Measurements from ENCODE around the gene TUB.

The TUB gene

GRCh38 chr11:8085011-8085645, 4.1 kb downstream of the TUB start (continued):
- TF ChIP-seq ZBTB11 (tag by site-specific recombination; conservative IDR thresholded peaks at IDR 0.05; ENCODE audit: low read depth): no peak
- no peak for TF ChIP-seq PRDM2 (tag by site-specific recombination; IDR thresholded peaks at IDR 0.05; ENCODE audit: borderline replicate concordance)
- no peak for TF ChIP-seq ZBTB44 (tag by site-specific recombination; IDR thresholded peaks at IDR 0.05)
- no peak for TF ChIP-seq ZSCAN5A (tag by site-specific recombination; IDR thresholded peaks at IDR 0.05)
- TF ChIP-seq GLIS2 (tag by site-specific recombination; IDR thresholded peaks at IDR 0.05): no peak
- no peak for TF ChIP-seq ZIC2 (tag by site-specific recombination; IDR thresholded peaks at IDR 0.05)
- no peak for TF ChIP-seq ZNF280D (tag by site-specific recombination; IDR thresholded peaks at IDR 0.05)

GRCh38 chr11:8086001-8086479, 5.0 kb downstream of the TUB start:
- ChIA-PET CTCF (interaction anchor here (0.6 to 19.6 kb wide), 9 partner anchors 10 to 1231 kb away, joined by 3 to 532 read pairs (median 5); no protein-coding TSS in a partner anchor), POLR2A (no interaction called here)
- peaks cover 0 to 21% of the 10 kb centered on the region in 2 experiments; a peak in 1 of 3 replicates for H3K36me3 ChIP-seq (ENCODE audit: control insufficient read depth in 2 of 2, insufficient read depth in 1 of 2, low read length in 2 of 2)
- peaks cover 9% of the 10 kb centered on the region; the same call in 1 of the 2 replicates for H3K4me1 ChIP-seq (ENCODE audit: control insufficient read depth, insufficient read depth, low read length)
- no peak overlapping the region for H3K27ac ChIP-seq (ENCODE audit: extremely low read depth, low read depth, low read length)
- H3K4me3 ChIP-seq (ENCODE audit: low read depth, low read length): no peak overlapping the region
- no peaks in the 10 kb centered on the region for H3K9me3 ChIP-seq (ENCODE audit: control insufficient read depth, insufficient read depth, low read depth, low read length)
- TF ChIP-seq SCRT2 (tag by site-specific recombination; IDR thresholded peaks at IDR 0.05): no peak
- peak; percentile 39; the same call in 1 of the 2 replicates for TF ChIP-seq ZNF600 (tag by site-specific recombination; IDR thresholded peaks at IDR 0.05)
- TF ChIP-seq ZIC2 (tag by site-specific recombination; IDR thresholded peaks at IDR 0.05): peak; percentile 79; the same call in 1 of the 2 replicates
- no peak for TF ChIP-seq ZBTB11 (tag by site-specific recombination; conservative IDR thresholded peaks at IDR 0.05; ENCODE audit: low read depth)
- TF ChIP-seq ZNF239 (tag by site-specific recombination; IDR thresholded peaks at IDR 0.05): no peak
- TF ChIP-seq ZNF138 (tag by site-specific recombination; IDR thresholded peaks at IDR 0.05; ENCODE audit: borderline replicate concordance): no peak
- TF ChIP-seq ZEB2 (tag by site-specific recombination; IDR thresholded peaks at IDR 0.05): 0 out of 2 replicates have a peak, but pooled peaks have one; percentile 23
- TF ChIP-seq ZFP69B (tag by site-specific recombination; IDR thresholded peaks at IDR 0.05): no peak
- peak; percentile 72 for TF ChIP-seq SP7 (tag by site-specific recombination; IDR thresholded peaks at IDR 0.05)
